H9 (cell line): ENCODE measurements around the gene DCTN1. TPM values are rescaled to one million over a fixed set of nuclear protein-coding genes. Genes with fewer than 3 reads are reported as not detected.

Experiments used
- DNase-seq: peaks from one replicate; pipeline ENCODE4 v3.0.0-alpha.2; 2017
- H2AFZ ChIP-seq: one replicate; pipeline ENCODE4 v1.6.1; 2013; ENCODE audit warnings: mild to moderate bottlenecking, low read length, control low read depth, moderate library complexity
- H2AK5ac ChIP-seq: 2 replicates; pipeline ENCODE4 v1.6.1; 2013; ENCODE audit warnings: low read length, control low read depth, mixed read lengths; ENCODE audit not compliant: insufficient read length
- H2BK120ac ChIP-seq: one replicate; pipeline ENCODE4 v1.6.1; 2013; ENCODE audit warnings: low read depth, mild to moderate bottlenecking, low read length, control low read depth, inconsistent platforms; ENCODE audit not compliant: poor library complexity, severe bottlenecking
- H2BK12ac ChIP-seq: 2 replicates; pipeline ENCODE4 v1.6.1; 2013; ENCODE audit warnings: low read length, control low read depth, mixed read lengths, low read depth; ENCODE audit not compliant: insufficient read length
- H2BK15ac ChIP-seq: 2 replicates; pipeline ENCODE4 v1.6.1; 2013; ENCODE audit warnings: low read depth, low read length, control low read depth
- H2BK20ac ChIP-seq: one replicate; pipeline ENCODE4 v1.6.1; 2013; ENCODE audit warnings: low read depth, mild to moderate bottlenecking, low read length, control low read depth, inconsistent platforms; ENCODE audit not compliant: poor library complexity, severe bottlenecking
- H2BK5ac ChIP-seq: 2 replicates; pipeline ENCODE4 v1.6.1; 2013; ENCODE audit warnings: low read length, control low read depth, mixed read lengths; ENCODE audit not compliant: insufficient read length
- H3K14ac ChIP-seq: 2 replicates; pipeline ENCODE4 v1.6.1; 2013; ENCODE audit warnings: low read length, control low read depth; ENCODE audit not compliant: insufficient read depth
- H3K18ac ChIP-seq: 2 replicates; pipeline ENCODE4 v1.6.1; 2013; ENCODE audit warnings: low read depth, mild to moderate bottlenecking, mixed read lengths, low read length, control low read depth; ENCODE audit not compliant: insufficient read length
- H3K23ac ChIP-seq: 2 replicates; pipeline ENCODE4 v1.6.1; 2013; ENCODE audit warnings: low read length, control low read depth, mixed read lengths, low read depth; ENCODE audit not compliant: insufficient read length
- H3K23me2 ChIP-seq: 2 replicates; pipeline ENCODE4 v1.6.1; 2013; ENCODE audit warnings: low read depth, mild to moderate bottlenecking, mixed read lengths, low read length, control low read depth; ENCODE audit not compliant: insufficient read length, poor library complexity, severe bottlenecking
- H3K27ac ChIP-seq: 2 replicates; pipeline ENCODE4 v1.5.1; 2013; ENCODE audit warnings: low read length, control low read depth, mixed read lengths, low read depth; ENCODE audit not compliant: insufficient read length
- H3K27me3 ChIP-seq: 2 replicates; pipeline ENCODE4 v1.6.1; 2013; ENCODE audit warnings: low read length, control low read depth, inconsistent platforms; ENCODE audit not compliant: insufficient read depth
- H3K4ac ChIP-seq: 2 replicates; pipeline ENCODE4 v1.6.1; 2013; ENCODE audit warnings: low read depth, mild to moderate bottlenecking, control low read depth, inconsistent platforms, low read length, moderate library complexity
- H3K4me1 ChIP-seq: 2 replicates; pipeline ENCODE4 v1.6.1; 2013; ENCODE audit warnings: low read length, control low read depth, inconsistent platforms; ENCODE audit not compliant: insufficient read depth
- H3K4me2 ChIP-seq: 2 replicates; pipeline ENCODE4 v1.6.1; 2013; ENCODE audit warnings: low read length, control low read depth, mixed read lengths; ENCODE audit not compliant: insufficient read length, insufficient read depth
- H3K56ac ChIP-seq: 2 replicates; pipeline ENCODE4 v1.6.1; 2013; ENCODE audit warnings: low read depth, mild to moderate bottlenecking, mixed read lengths, low read length, control low read depth; ENCODE audit not compliant: insufficient read length
- H3K79me1 ChIP-seq: 2 replicates; pipeline ENCODE4 v1.6.1; 2013; ENCODE audit warnings: low read depth, mild to moderate bottlenecking, moderate library complexity, low read length, control low read depth, inconsistent platforms; ENCODE audit not compliant: insufficient read depth, poor library complexity, severe bottlenecking
- H3K79me2 ChIP-seq: 2 replicates; pipeline ENCODE4 v1.6.1; 2013; ENCODE audit warnings: low read length, control low read depth, inconsistent platforms; ENCODE audit not compliant: insufficient read depth
- H3K9ac ChIP-seq: 2 replicates; pipeline ENCODE4 v1.6.1; 2013; ENCODE audit warnings: low read length, control low read depth, mixed read lengths; ENCODE audit not compliant: insufficient read length; ENCODE audit errors: extremely low read depth
- H3K9me3 ChIP-seq: one replicate; pipeline ENCODE4 v1.6.1; 2013; ENCODE audit warnings: low read depth, low read length, inconsistent platforms; ENCODE audit not compliant: control insufficient read depth
- H3T11ph ChIP-seq: one replicate; pipeline ENCODE4 v1.6.1; 2013; ENCODE audit warnings: mild to moderate bottlenecking, low read length, control low read depth, inconsistent platforms
- H4K20me1 ChIP-seq: one replicate; pipeline ENCODE4 v1.6.1; 2013; ENCODE audit not compliant: control insufficient read depth, insufficient read length, insufficient read depth
- H4K5ac ChIP-seq: 2 replicates; pipeline ENCODE4 v1.6.1; 2013; ENCODE audit warnings: low read depth, mild to moderate bottlenecking, mixed read lengths, low read length, control low read depth; ENCODE audit not compliant: insufficient read length
- H4K8ac ChIP-seq: replicated peaks from 2 replicates; pipeline ENCODE4 v1.6.1; 2013; ENCODE audit warnings: low read length, control low read depth, mixed read lengths, low read depth; ENCODE audit not compliant: insufficient read length
- H4K91ac ChIP-seq: 2 replicates; pipeline ENCODE4 v1.6.1; 2013; ENCODE audit warnings: low read depth, mild to moderate bottlenecking, moderate library complexity, mixed read lengths, low read length, control low read depth; ENCODE audit not compliant: insufficient read length
- H3K27ac Mint-ChIP-seq, 3 experiments: 2 replicates in 2 of 3; 3 replicates in 1 of 3; pipeline ENCODE4 v1.8.0; 2020 to 2021; ENCODE audit warnings: mixed read lengths in 3 of 3, mild to moderate bottlenecking in 1 of 3, moderate library complexity in 1 of 3
- H3K27me3 Mint-ChIP-seq: 2 replicates; pipeline ENCODE4 v1.8.0; 2021; ENCODE audit warnings: low read depth, mild to moderate bottlenecking, moderate library complexity, mixed read lengths
- H3K36me3 Mint-ChIP-seq, 3 experiments: 2 replicates in 2 of 3; 3 replicates in 1 of 3; pipeline ENCODE4 v1.8.0; 2020 to 2021; ENCODE audit warnings: low read depth in 3 of 3, mixed read lengths in 3 of 3; ENCODE audit not compliant: insufficient read depth in 1 of 3
- H3K4me1 Mint-ChIP-seq, 2 experiments: 2 replicates each; pipeline ENCODE4 v1.8.0; 2020; ENCODE audit warnings: mixed read lengths in 2 of 2
- H3K4me3 Mint-ChIP-seq, 2 experiments: 2 replicates in 1 of 2; 3 replicates in 1 of 2; pipeline ENCODE4 v1.8.0; 2020 to 2021; ENCODE audit warnings: mild to moderate bottlenecking in 2 of 2, mixed read lengths in 2 of 2, moderate library complexity in 1 of 2
- H3K9me3 Mint-ChIP-seq, 2 experiments: 2 replicates in 1 of 2; 3 replicates in 1 of 2; pipeline ENCODE4 v1.8.0; 2020; ENCODE audit warnings: mild to moderate bottlenecking in 2 of 2, mixed read lengths in 2 of 2, moderate library complexity in 1 of 2
- WGBS: extraction: QIAGEN DNeasy Blood & Tissue Kit; methylation state at CpG from one replicate; pipeline ENCODE4 v1.1.7; 2013; ENCODE audit warnings: missing lambda C conversion rate, low lambda C conversion rate, mixed read lengths; ENCODE audit not compliant: insufficient read length; ENCODE audit errors: extremely low coverage; 5-methylcytosine and 5-hydroxymethylcytosine counted together
- total RNA-seq: library from RNA; stranded (reverse); gene quantifications from 2 replicates; pipeline ENCODE4 v1.2.1, GENCODE V29; 2021
- TF ChIP-seq, protein P1 (sequence below): fragments of 200-600 bp; sonication (generic); conservative IDR thresholded peaks from 3 replicates; pipeline ENCODE4 v1.8.0; 2021; ENCODE audit warnings: antibody characterized with exemption, mild to moderate bottlenecking

DCTN1 gene
- total RNA-seq, 1 experiment from 2014 or later: 141 TPM

DNA sequence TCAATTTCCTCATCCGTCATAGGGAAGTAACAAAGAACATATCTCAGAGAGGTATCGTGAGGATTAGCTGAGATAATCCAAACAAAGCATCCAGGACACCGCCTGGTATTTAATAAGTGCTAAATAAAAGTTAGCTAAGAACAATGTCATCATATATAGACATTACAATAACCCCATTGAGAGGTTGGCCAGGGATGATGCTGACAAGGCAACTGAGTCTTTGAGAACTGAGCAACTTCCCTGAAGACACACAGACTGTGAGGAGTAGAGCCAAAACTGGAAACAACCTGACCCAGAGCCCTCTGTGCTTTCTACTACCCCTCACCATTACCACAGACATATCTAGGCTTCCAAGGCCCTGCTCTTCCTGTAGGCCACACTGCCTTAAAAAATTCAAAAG, 1.6 kb upstream of the DCTN1 start:
- no peaks in the 10 kb centered on the region; the same call in 1 of the 2 replicates for H3K4me1 ChIP-seq
- no peak overlapping the region for H2AFZ ChIP-seq
- no peak overlapping the region for H3K9ac ChIP-seq
- H3K56ac ChIP-seq: no peak overlapping the region
- no peak overlapping the region for H4K8ac ChIP-seq
- no peak overlapping the region for H3K27ac ChIP-seq
- H3K23ac ChIP-seq: no peak overlapping the region
- H3K23me2 ChIP-seq: no peaks in the 10 kb centered on the region
- H4K91ac ChIP-seq: no peak overlapping the region
- H2BK5ac ChIP-seq: no peak overlapping the region
- no peak overlapping the region for H2AK5ac ChIP-seq
- H3K9me3 ChIP-seq: no peaks in the 10 kb centered on the region
- H3K4ac ChIP-seq: no peak overlapping the region
- Mint-ChIP-seq H3K9me3 (no peaks in the 10 kb centered on the region), H3K27me3 (no peaks in the 10 kb centered on the region), H3K27ac (peak overlapping the region in 1 of 3 experiments; percentile 60; a peak in 1 of 7 replicates), H3K4me3 (no peak overlapping the region), H3K4me1 (peaks cover 18 to 29% of the 10 kb centered on the region in 2 experiments), H3K36me3 (peaks cover 9 to 18% (median 14%) of the 10 kb centered on the region in 3 experiments; a peak in 6 of 7 replicates)
- H2BK15ac ChIP-seq: no peak overlapping the region
- no peaks in the 10 kb centered on the region for H3K27me3 ChIP-seq
- no peak overlapping the region for H4K5ac ChIP-seq
- H2BK120ac ChIP-seq: no peak overlapping the region
- H3K18ac ChIP-seq: no peak overlapping the region
- TF ChIP-seq, protein P1, sequence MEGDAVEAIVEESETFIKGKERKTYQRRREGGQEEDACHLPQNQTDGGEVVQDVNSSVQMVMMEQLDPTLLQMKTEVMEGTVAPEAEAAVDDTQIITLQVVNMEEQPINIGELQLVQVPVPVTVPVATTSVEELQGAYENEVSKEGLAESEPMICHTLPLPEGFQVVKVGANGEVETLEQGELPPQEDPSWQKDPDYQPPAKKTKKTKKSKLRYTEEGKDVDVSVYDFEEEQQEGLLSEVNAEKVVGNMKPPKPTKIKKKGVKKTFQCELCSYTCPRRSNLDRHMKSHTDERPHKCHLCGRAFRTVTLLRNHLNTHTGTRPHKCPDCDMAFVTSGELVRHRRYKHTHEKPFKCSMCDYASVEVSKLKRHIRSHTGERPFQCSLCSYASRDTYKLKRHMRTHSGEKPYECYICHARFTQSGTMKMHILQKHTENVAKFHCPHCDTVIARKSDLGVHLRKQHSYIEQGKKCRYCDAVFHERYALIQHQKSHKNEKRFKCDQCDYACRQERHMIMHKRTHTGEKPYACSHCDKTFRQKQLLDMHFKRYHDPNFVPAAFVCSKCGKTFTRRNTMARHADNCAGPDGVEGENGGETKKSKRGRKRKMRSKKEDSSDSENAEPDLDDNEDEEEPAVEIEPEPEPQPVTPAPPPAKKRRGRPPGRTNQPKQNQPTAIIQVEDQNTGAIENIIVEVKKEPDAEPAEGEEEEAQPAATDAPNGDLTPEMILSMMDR: no peak
- no peak for DNase-seq
- H3K14ac ChIP-seq: no peak overlapping the region
- H3K79me2 ChIP-seq: peaks cover 5% of the 10 kb centered on the region; the same call in 1 of the 2 replicates
- no CpG with 5 or more reads among the region's 3 CpGs for WGBS
- H2BK12ac ChIP-seq: no peak overlapping the region
- no peak overlapping the region for H2BK20ac ChIP-seq
- H3T11ph ChIP-seq: no peak overlapping the region
- H4K20me1 ChIP-seq: no peaks in the 10 kb centered on the region
- H3K79me1 ChIP-seq: peaks cover 11% of the 10 kb centered on the region
- H3K4me2 ChIP-seq: no peak overlapping the region
